Activated CD4-positive, alpha-beta memory T cell treated with anti-CD3 and anti-CD28 coated beads for 36 hours (primary cell): Measurements from ENCODE around the gene RDH14. TPM values are rescaled to one million over a fixed set of nuclear protein-coding genes. Genes with fewer than 3 reads are reported as not detected.
A peak's percentile ranks its signal among the peaks of the same experiment; 100 is the strongest.

Experiments used
- CTCF ChIA-PET: fragments of 350-600 bp; sonication (Branson Sonifier 250); formaldehyde crosslinking; loops from one replicate; lab custom pipeline; 2021; ENCODE audit warnings: antibody characterized with exemption, inconsistent platforms; lab: Charles Lee
- POLR2A ChIA-PET: fragments of 350-600 bp; sonication (Branson Sonifier 250); formaldehyde crosslinking; loops from one replicate; lab custom pipeline; 2021; ENCODE audit warnings: antibody characterized with exemption; lab: Charles Lee
- DNase-seq: peaks from one replicate; pipeline ENCODE4 v3.0.0-alpha.2; 2020
- H3K27ac Mint-ChIP-seq: one replicate; pipeline ENCODE4 v1.8.0; 2021; ENCODE audit warnings: mixed read lengths
- H3K27me3 Mint-ChIP-seq: one replicate; pipeline ENCODE4 v1.8.0; 2021; ENCODE audit warnings: mixed read lengths
- H3K36me3 Mint-ChIP-seq: one replicate; pipeline ENCODE4 v1.8.0; 2021; ENCODE audit warnings: mixed read lengths
- H3K4me1 Mint-ChIP-seq: one replicate; pipeline ENCODE4 v1.8.0; 2021; ENCODE audit warnings: low read depth, mixed read lengths
- H3K4me3 Mint-ChIP-seq: one replicate; pipeline ENCODE4 v1.8.0; 2021; ENCODE audit warnings: mild to moderate bottlenecking, mixed read lengths
- H3K9me3 Mint-ChIP-seq: one replicate; pipeline ENCODE4 v1.8.0; 2021; ENCODE audit warnings: mixed read lengths
- intact Hi-C: fragments of 100-400 bp; cut with micrococcal nuclease; formaldehyde crosslinking; loops from one replicate; pipeline ENCODE4 v1.15.1; 2023
- total RNA-seq, 2 experiments: library from RNA; stranded (reverse); gene quantifications; one replicate each; pipeline ENCODE4 v1.2.3, GENCODE V29; 2021

The RDH14 gene
- total RNA-seq, 2 experiments from 2014 or later, result 14.1 to 14.4 TPM

DNA sequence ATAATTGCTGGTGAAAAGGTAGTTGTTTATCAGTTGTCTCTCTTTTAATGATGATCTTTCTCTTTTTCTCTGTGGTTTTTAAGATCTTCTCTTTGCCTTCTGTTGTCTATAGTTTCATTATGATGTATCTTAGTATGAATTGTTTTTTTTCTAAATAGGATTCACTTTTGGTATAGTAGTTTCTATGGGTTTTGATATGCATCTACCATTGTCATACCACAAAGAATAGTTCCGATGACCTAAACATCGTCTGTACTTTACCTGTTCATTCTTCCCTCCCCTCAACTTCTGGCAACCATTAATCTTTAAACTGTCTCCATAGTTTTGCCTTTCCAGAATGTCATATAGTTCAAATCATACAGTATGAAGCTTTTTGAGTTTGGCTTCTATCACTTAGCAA is 19.6 kb downstream of the RDH14 start:
- H3K27me3 Mint-ChIP-seq, result peaks cover 3% of the 10 kb centered on the region
- CTCF ChIA-PET, result no interaction called here

DNA sequence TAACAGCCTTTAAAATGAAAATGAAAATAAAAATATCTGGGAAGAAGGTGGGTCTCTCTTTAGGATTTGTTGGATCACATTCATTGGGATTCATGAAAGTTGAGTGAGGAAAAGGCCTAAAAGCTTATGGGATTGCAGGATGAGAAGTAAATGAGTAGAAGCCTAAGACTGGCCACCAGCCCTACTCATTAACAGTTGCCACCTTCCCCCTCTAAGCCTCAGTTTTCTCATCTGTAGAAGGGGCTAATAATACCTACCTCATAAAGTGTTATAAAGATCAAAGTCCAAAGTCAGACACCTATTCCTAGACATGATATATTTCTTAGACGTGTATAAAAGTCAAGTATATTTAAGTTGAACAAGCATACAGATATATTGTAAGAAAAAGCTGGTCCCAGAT is 23.8 kb downstream of the RDH14 start:
- POLR2A ChIA-PET, result no interaction called here
- Mint-ChIP-seq H3K4me3 (no peak overlapping the region), H3K9me3 (peaks cover 4% of the 10 kb centered on the region), H3K4me1 (peaks cover 4% of the 10 kb centered on the region), H3K27ac (no peak overlapping the region), H3K27me3 (peaks cover 6% of the 10 kb centered on the region), H3K36me3 (peaks cover 7% of the 10 kb centered on the region)
- CTCF ChIA-PET, result no interaction called here
- no peak for DNase-seq
- intact Hi-C loops, result loop anchor here (5.0 kb wide), 1 partner anchor 1331 kb away; no protein-coding TSS in a partner anchor

More for the DNA sequence above, 19.6 kb downstream of the RDH14 start:
- no peak for DNase-seq
- peaks cover 4% of the 10 kb centered on the region for H3K9me3 Mint-ChIP-seq
- POLR2A ChIA-PET, result no interaction called here
- no peak overlapping the region for H3K27ac Mint-ChIP-seq
- intact Hi-C loops, result no loop called here
- no peak overlapping the region for H3K4me3 Mint-ChIP-seq
- H3K4me1 Mint-ChIP-seq, result peaks cover 12% of the 10 kb centered on the region
- H3K36me3 Mint-ChIP-seq, result peaks cover 7% of the 10 kb centered on the region

DNA sequence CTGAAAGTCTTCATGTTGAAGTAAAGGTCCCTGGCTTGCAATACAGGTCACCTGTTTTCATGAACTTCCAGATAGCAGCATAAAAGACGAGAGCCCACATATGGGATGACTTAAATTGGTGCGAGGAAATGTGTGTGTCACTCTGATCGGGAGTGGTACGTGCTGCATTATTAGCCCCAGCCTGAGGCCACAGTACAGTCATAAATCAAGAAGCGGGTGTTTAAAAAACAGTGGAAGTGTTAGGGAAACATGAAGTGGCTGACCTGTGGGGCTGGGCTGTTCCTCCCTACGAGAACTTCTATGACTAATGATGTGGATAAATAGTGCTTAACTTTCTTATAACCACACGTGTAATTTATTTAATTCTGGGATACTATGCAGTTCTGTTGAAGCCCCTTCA is 24.4 kb downstream of the RDH14 start:
- peaks cover 4% of the 10 kb centered on the region for H3K9me3 Mint-ChIP-seq
- no peak overlapping the region for H3K4me3 Mint-ChIP-seq
- H3K4me1 Mint-ChIP-seq, result peaks cover 4% of the 10 kb centered on the region
- no peak overlapping the region for H3K27ac Mint-ChIP-seq
- DNase-seq, result no peak
- CTCF ChIA-PET, result no interaction called here
- POLR2A ChIA-PET, result no interaction called here
- intact Hi-C loops, result loop anchor here (5.0 kb wide), 1 partner anchor 1331 kb away; no protein-coding TSS in a partner anchor
- H3K27me3 Mint-ChIP-seq, result peaks cover 6% of the 10 kb centered on the region
- peaks cover 4% of the 10 kb centered on the region for H3K36me3 Mint-ChIP-seq

DNA sequence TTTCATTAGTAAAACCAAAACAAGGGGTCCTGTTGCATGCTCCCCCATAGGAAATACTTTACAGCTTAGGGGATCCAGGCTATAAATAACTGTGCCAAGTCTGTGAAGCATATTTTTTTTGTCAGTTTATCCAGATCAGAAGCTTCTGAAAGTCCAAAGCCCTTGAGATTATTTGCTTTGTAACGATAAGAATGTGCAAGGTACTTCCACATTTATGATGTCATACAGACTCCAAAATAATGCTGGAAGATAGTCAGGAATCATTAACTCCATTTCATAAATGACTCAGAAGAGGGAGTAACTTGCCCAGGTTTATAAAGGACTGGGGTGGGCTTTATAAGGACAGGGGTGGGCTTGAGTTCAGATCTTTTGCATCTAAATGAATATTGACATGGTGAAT is 29.3 kb downstream of the RDH14 start:
- ChIA-PET POLR2A (no interaction called here), CTCF (interaction anchor here (1.4 kb wide), 1 partner anchor 11 kb away, joined by 5 read pairs; no protein-coding TSS in a partner anchor)
- Mint-ChIP-seq H3K27me3 (peaks cover 4% of the 10 kb centered on the region), H3K4me3 (no peak overlapping the region), H3K9me3 (no peaks in the 10 kb centered on the region), H3K27ac (no peak overlapping the region), H3K36me3 (no peaks in the 10 kb centered on the region), H3K4me1 (no peaks in the 10 kb centered on the region)
- DNase-seq, result no peak
- intact Hi-C loops, result no loop called here

DNA sequence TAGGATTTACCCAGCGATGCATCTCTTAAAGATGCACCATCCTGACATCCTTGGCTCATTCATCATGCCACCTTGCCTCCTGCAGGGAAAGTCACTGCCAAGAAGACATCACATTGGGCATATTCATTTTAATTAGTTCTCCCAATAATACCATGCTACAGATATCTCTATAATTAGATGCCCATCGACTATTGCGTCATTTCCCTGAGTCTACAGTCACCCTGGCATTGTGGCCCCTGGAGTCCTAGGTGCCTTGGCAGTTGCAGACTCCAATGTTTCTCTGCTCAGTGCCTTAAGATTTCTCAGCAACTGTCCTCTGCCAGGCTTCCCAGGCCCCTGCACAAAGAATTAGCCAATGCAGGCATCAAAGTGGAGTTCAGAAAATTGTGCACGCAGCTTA is 32.6 kb downstream of the RDH14 start:
- POLR2A ChIA-PET, result no interaction called here

DNA sequence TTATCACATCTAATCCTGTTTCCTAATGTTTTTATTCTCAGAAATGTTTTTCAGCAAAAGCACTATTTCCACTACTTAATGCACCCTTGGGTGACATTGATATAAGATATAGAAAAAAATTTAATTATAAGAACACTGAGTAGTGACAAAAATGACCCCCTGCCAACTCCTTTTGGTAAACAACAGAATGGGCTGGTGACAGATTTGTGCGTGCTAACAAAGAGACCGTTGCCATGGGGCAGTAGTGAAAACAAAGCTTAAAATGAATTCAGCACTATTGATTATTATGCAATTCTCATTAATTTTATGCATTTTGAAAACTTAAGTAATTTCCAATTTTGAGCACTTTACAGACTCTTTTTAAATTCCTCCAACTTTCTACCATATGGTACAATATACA is 33.1 kb downstream of the RDH14 start:
- intact Hi-C loops, result no loop called here
- DNase-seq, result no peak
- Mint-ChIP-seq H3K4me3 (no peak overlapping the region), H3K9me3 (no peaks in the 10 kb centered on the region), H3K4me1 (no peaks in the 10 kb centered on the region), H3K27me3 (no peaks in the 10 kb centered on the region), H3K36me3 (no peaks in the 10 kb centered on the region), H3K27ac (no peak overlapping the region)
- CTCF ChIA-PET, result no interaction called here
- POLR2A ChIA-PET, result no interaction called here

More for the DNA sequence above, 32.6 kb downstream of the RDH14 start:
- Mint-ChIP-seq H3K4me1 (no peaks in the 10 kb centered on the region), H3K4me3 (no peak overlapping the region), H3K36me3 (no peaks in the 10 kb centered on the region), H3K27ac (no peak overlapping the region), H3K9me3 (no peaks in the 10 kb centered on the region), H3K27me3 (no peaks in the 10 kb centered on the region)
- intact Hi-C loops, result no loop called here
- CTCF ChIA-PET, result interaction anchor here (0.7 kb wide), 1 partner anchor 8 kb away, joined by 3 read pairs; no protein-coding TSS in a partner anchor
- DNase-seq, result no peak

DNA sequence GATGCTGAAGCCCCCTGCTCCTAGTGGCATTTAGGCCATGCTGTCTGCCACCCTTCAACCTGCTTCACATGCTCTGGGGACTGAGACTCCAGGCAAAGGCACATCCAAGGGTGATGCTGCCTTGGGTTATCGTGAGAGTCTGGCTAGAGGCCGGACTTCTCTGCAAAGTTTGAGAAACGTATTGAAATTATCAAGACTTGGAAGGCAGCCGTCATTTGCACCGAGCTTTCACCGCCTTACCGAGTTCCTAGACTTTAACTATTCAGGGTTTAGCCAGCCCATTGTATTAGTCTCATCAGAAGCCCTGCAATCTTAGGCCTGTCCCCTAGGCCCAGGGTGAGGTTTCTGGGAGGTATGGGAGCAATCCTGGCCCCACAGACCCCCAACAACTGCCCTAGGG is 34.0 kb downstream of the RDH14 start:
- DNase-seq, result no peak
- Mint-ChIP-seq H3K9me3 (no peaks in the 10 kb centered on the region), H3K36me3 (no peaks in the 10 kb centered on the region), H3K27ac (no peak overlapping the region), H3K27me3 (no peaks in the 10 kb centered on the region), H3K4me1 (no peaks in the 10 kb centered on the region), H3K4me3 (no peak overlapping the region)
- ChIA-PET POLR2A (no interaction called here), CTCF (no interaction called here)
- intact Hi-C loops, result no loop called here

DNA sequence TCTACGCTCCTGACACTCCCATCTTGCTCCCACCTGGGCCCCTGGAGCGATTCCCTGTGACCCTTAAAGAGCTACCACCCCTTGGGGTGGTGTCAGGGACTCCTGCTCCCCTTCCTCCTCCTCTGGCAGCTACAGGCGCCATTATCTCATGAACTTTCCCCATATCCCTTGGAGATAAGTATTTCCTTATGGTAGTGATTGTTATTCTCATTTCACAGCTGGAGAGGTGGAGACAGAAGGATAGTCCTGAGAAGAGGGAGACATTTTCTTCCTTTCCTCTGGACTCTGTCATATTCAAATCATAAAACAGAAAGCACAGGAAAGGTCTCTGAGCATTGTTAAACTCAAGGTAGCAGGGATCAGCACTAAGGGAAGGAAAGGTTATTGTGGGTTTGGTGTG is 34.6 kb downstream of the RDH14 start:
- ChIA-PET CTCF (no interaction called here), POLR2A (no interaction called here)
- H3K27ac Mint-ChIP-seq, result no peak overlapping the region
- no peaks in the 10 kb centered on the region for H3K4me1 Mint-ChIP-seq
- H3K36me3 Mint-ChIP-seq, result no peaks in the 10 kb centered on the region
- DNase-seq, result no peak
- no peaks in the 10 kb centered on the region for H3K27me3 Mint-ChIP-seq
- intact Hi-C loops, result no loop called here
- no peaks in the 10 kb centered on the region for H3K9me3 Mint-ChIP-seq
- no peak overlapping the region for H3K4me3 Mint-ChIP-seq

DNA sequence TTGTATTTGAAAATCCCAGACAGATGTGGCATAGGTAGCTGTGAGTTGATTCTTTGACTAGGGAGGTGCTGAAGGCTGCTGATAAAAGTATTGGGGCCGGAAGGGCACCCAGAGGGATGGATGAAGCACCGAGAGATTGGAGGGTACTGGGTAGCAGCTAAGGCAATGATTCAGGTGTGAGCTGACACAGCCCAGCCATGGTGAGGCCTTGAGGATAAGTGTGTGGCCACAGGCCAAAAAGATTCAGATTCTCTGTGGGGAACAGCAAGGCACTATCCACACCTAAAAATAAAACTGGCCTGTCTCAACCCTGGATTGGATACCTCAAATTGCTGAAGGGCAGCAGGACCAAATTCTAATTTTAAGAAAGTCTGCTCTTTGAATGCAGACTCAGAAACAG is 35.2 kb downstream of the RDH14 start:
- intact Hi-C loops, result no loop called here
- Mint-ChIP-seq H3K4me3 (no peak overlapping the region), H3K36me3 (no peaks in the 10 kb centered on the region), H3K27ac (no peak overlapping the region), H3K9me3 (no peaks in the 10 kb centered on the region), H3K27me3 (peaks cover 2% of the 10 kb centered on the region), H3K4me1 (no peaks in the 10 kb centered on the region)
- POLR2A ChIA-PET, result no interaction called here
- no peak for DNase-seq
- CTCF ChIA-PET, result no interaction called here

DNA sequence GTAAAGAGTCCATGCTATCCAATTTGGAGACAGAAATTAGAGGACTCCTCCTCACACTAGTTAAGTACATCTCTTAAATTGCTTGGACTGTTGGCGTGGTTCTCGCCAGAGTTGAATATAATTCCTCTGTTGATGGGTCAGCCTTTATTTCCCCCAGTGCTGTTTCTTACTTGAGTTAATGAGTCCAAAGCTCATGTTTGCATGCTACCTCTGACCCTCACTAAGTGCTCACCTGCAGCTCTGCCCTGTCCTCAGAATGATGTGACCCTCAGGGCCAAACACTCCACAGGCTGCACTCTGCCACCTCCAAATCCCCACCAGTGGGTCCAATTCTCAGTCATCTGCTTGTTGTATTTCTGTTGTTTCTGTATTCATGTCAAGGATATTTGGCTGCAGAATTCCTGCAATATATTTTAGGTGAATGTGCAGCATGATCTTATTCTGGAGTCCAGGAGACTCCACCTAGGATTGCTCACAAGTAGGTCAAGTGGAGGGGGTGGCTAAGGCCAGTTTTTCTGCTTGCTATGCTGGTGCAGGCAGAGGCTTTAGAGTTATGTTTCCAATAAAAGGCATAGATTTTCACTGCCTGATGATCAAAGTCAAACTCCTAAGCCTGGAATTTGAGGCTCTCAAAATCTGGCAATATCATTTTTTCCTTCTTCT is 37.8 kb downstream of the RDH14 start:
- intact Hi-C loops, result loop anchor here (5.0 kb wide), 1 partner anchor 825 kb away; no protein-coding TSS in a partner anchor
- CTCF ChIA-PET, result interaction anchor here (0.6 to 0.8 kb wide), 2 partner anchors 774 to 1340 kb away, joined by 3 read pairs; no protein-coding TSS in a partner anchor
- POLR2A ChIA-PET, result no interaction called here
- no peak overlapping the region for H3K4me3 Mint-ChIP-seq
- peaks cover 6% of the 10 kb centered on the region for H3K27me3 Mint-ChIP-seq
- H3K4me1 Mint-ChIP-seq, result no peaks in the 10 kb centered on the region
- no peaks in the 10 kb centered on the region for H3K36me3 Mint-ChIP-seq
- no peak overlapping the region for H3K27ac Mint-ChIP-seq
- no peak for DNase-seq
- no peaks in the 10 kb centered on the region for H3K9me3 Mint-ChIP-seq

DNA sequence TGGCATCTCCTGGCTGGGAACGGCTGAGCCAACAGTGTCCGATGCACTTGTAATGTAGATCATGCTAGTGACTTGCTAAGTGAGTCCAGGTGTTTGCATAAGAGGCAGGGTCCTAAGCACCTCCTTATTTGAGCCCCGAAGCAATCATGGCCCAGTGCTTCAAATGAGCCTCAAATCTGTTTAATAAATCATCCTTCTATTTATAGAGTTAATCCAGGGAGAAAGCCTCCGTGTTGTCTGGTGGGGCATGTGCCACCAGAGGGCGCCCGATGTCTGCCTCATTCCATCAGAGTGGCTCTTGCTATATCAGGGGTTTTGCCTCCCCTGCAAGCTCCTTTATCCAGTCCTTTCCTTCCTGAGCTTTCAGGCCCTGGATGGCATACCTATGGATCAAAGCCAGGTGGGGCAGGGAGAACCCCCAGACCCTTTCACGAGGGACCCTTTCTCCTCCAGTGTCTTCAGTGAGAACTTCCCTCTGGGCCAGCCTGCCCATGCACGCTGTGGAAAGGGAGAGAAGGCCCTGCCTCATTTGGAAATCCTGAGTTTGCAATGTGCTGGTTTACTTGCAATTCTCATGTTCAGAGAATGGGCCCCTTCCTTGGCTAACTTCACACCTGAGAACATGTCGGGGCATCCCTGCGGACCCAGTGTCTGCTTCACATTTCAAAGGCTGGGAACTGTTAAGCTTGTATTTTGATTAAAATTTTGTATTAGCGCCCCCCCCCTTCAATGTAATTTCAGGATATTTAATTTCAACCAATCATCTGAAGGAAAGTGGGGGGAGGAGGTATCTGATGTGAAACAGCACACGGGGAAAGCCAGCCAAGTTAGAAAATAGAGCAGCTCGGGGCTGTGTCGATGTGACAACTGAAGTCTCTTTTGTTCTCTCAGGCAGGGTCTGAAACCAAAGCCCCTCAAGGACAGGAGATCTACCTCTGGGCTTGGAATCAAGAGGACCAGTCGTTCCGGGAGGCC is 39.7 kb downstream of the RDH14 start:
- POLR2A ChIA-PET, result no interaction called here
- Mint-ChIP-seq H3K9me3 (no peaks in the 10 kb centered on the region), H3K36me3 (no peaks in the 10 kb centered on the region), H3K27me3 (peaks cover 21% of the 10 kb centered on the region), H3K27ac (no peak overlapping the region), H3K4me1 (no peaks in the 10 kb centered on the region), H3K4me3 (no peak overlapping the region)
- CTCF ChIA-PET, result interaction anchor here (0.5 to 2.4 kb wide), 22 partner anchors 8 to 1343 kb away, joined by 3 to 24 read pairs (median 4); no protein-coding TSS in a partner anchor
- peak; percentile 77 for DNase-seq
- intact Hi-C loops, result loop anchor here (1.0 to 5.0 kb wide), 4 partner anchors 228 to 1343 kb away; no protein-coding TSS in a partner anchor

DNA sequence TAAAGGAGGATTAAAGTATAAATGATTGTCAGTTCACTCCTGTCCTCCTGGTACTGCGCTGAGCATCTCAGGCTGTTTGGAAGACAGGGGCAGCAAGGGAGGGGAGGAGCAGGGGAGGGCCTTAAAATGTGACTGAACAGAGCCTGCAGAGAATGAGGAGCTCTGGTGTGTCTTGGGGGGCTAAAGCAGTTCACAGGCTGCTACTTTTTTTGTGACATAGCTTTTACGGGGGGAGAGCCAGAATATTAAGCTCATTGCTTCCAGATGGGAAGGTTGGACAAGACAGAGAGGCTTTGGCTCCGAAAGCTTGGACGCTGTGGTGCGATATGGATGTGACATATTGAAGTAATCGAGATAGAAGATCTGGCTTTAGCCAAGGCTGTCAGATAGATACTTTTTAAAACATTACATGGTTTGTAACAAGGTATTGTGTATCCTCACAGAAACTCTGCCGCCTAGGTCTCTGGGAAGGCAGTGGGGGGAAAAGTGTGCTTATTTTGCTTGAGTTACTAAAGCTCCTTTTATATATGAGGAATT is 40.5 kb downstream of the RDH14 start:
- POLR2A ChIA-PET, result no interaction called here
- DNase-seq, result no peak
- Mint-ChIP-seq H3K36me3 (no peaks in the 10 kb centered on the region), H3K4me3 (no peak overlapping the region), H3K4me1 (no peaks in the 10 kb centered on the region), H3K27me3 (peaks cover 22% of the 10 kb centered on the region), H3K27ac (no peak overlapping the region), H3K9me3 (no peaks in the 10 kb centered on the region)
- intact Hi-C loops, result loop anchor here (1.0 to 5.0 kb wide), 4 partner anchors 229 to 1343 kb away; no protein-coding TSS in a partner anchor
- CTCF ChIA-PET, result interaction anchor here (0.8 to 2.4 kb wide), 13 partner anchors 8 to 1343 kb away, joined by 3 to 24 read pairs (median 4); no protein-coding TSS in a partner anchor
